ENCODE data around the gene AJM1.
"Not testable (repeated sequence)": the region's sequence is repeated elsewhere in the genome, so short reads cannot be mapped to it uniquely, and the experiment has no call there.

The AJM1 gene

DNA sequence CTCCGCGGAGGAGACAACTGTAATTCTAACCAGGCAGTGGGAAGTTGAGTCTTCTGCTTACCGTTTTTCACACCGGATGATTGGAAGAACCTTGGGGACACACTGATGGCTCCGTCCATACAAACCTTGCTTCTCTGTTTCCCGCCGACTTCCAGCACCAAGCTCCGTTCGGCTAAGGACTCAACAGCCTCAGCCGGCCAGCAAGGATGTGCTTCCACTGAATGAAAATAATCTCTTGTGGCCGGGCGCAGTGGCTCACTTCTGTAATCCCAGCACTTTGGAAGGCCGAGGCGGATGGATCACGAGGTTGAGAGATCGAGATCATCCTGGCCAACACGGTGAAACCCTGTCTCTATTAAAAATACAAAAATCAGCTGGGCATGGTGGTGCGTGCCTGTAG, 25.6 kb downstream of the AJM1 start:
- no peaks in the 10 kb centered on the region for H3K27me3 ChIP-seq (ENCODE audit: control insufficient read depth, insufficient read depth, low read length)
- H3K9me3 ChIP-seq (ENCODE audit: control insufficient read depth, insufficient read depth, low read length), result peaks cover 12% of the 10 kb centered on the region
- no peaks in the 10 kb centered on the region for H3K4me1 ChIP-seq (ENCODE audit: control insufficient read depth, insufficient read depth, low read length)
- H3K9ac ChIP-seq (ENCODE audit: low read depth, low read length), result no peak overlapping the region
- peaks cover 13% of the 10 kb centered on the region for H3K36me3 ChIP-seq (ENCODE audit: control insufficient read depth, insufficient read depth, low read length)
- no peak overlapping the region for H3K4me3 ChIP-seq (ENCODE audit: low read depth, low read length)

DNA sequence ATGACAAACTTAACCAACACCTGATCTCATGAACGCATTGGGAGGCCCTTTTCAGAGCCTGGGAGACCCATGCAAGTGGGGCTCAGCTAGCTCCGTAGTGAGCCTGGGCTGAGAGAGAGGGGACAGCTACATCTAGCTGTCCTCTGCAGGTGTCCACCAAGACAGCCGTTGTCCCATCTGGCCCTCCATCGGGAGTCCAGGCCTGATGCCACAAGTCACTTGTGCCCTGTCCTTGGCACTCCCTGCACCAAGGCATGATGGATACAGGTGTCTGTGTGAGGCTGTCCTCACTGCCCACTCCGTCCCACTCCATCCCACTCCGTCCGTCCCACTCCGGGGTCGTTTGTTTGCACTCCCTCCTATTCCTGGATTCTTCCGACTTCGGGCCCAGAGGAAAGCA, 26.4 kb downstream of the AJM1 start:
- Histone ChIP-seq H3K4me3 (ENCODE audit: low read depth, low read length) (no peak overlapping the region), H3K9ac (ENCODE audit: low read depth, low read length) (no peak overlapping the region), H3K27me3 (ENCODE audit: control insufficient read depth, insufficient read depth, low read length) (no peaks in the 10 kb centered on the region), H3K36me3 (ENCODE audit: control insufficient read depth, insufficient read depth, low read length) (peaks cover 6% of the 10 kb centered on the region), H3K4me1 (ENCODE audit: control insufficient read depth, insufficient read depth, low read length) (no peaks in the 10 kb centered on the region), H3K9me3 (ENCODE audit: control insufficient read depth, insufficient read depth, low read length) (peaks cover 12% of the 10 kb centered on the region)

DNA sequence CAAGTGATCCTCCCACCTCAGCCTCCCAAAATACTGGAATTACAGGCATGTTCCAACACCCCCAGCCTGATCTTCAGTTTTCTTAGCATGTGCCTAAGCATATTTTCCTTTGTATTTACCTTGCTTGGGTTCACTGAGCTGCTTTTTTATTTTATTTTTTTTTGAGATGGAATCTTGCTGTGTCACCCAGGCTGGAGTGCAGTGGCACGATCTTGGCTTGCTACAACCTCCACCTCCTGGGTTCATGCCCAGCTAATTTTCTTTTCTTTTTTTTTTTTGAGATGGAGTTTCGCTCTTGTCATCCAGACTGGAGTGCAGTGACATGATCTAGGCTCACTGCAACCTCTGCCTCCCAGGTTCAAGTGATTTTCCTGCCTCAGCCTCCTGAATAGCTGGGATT, 27.3 kb downstream of the AJM1 start:
- H3K4me3 ChIP-seq (ENCODE audit: low read depth, low read length); H3K9ac ChIP-seq (ENCODE audit: low read depth, low read length); H3K36me3 ChIP-seq (ENCODE audit: control insufficient read depth, insufficient read depth, low read length); H3K4me1 ChIP-seq (ENCODE audit: control insufficient read depth, insufficient read depth, low read length); H3K27me3 ChIP-seq (ENCODE audit: control insufficient read depth, insufficient read depth, low read length): not testable (repeated sequence)
- H3K9me3 ChIP-seq (ENCODE audit: control insufficient read depth, insufficient read depth, low read length), result peaks cover 12% of the 10 kb centered on the region

DNA sequence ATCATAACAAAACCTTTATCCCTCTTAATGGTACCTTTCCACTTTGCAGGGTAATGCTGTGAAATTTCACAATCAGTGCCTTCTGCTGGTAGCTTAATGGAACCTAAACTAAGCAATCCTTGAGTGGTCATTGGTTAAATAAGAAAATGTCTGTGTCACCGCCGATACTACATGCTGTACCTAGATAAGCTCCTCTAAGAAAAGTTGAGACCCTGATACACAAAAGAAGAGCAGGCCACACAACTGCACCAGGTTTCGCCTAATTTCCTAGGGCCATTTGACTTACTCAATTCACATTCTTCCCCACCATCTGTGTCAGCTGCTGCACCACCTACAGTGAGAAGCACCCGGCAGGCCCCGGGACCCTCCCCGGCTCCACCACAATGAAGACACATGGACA, 32.9 kb downstream of the AJM1 start:
- Histone ChIP-seq H3K27me3 (ENCODE audit: control insufficient read depth, insufficient read depth, low read length) (no peaks in the 10 kb centered on the region), H3K36me3 (ENCODE audit: control insufficient read depth, insufficient read depth, low read length) (no peaks in the 10 kb centered on the region), H3K9ac (ENCODE audit: low read depth, low read length) (no peak overlapping the region), H3K4me1 (ENCODE audit: control insufficient read depth, insufficient read depth, low read length) (no peaks in the 10 kb centered on the region), H3K4me3 (ENCODE audit: low read depth, low read length) (no peak overlapping the region), H3K9me3 (ENCODE audit: control insufficient read depth, insufficient read depth, low read length) (peaks cover 12% of the 10 kb centered on the region)

DNA sequence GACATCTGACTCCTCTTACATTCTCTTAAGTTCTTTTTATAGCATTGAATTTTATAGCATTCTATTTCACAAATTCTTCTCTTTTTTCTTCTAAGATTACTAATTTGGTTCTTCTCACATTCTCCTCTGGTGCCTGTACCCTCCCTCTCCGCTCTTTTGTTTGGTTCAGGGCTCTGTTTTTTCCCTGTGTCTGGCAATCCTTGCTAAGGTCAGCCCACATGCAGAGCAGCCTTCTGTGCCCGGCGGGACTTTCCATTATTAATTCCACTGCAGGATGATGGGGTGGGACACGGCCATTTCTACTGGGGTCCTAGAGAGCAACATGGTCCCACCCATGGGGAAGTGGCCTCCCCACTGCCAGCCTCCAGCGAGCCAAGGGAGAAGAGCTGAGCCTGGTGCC, 34.2 kb downstream of the AJM1 start:
- Histone ChIP-seq H3K27me3 (ENCODE audit: control insufficient read depth, insufficient read depth, low read length) (no peaks in the 10 kb centered on the region), H3K4me3 (ENCODE audit: low read depth, low read length) (no peak overlapping the region), H3K36me3 (ENCODE audit: control insufficient read depth, insufficient read depth, low read length) (no peaks in the 10 kb centered on the region), H3K4me1 (ENCODE audit: control insufficient read depth, insufficient read depth, low read length) (no peaks in the 10 kb centered on the region), H3K9me3 (ENCODE audit: control insufficient read depth, insufficient read depth, low read length) (peaks cover 7% of the 10 kb centered on the region), H3K9ac (ENCODE audit: low read depth, low read length) (no peak overlapping the region)

DNA sequence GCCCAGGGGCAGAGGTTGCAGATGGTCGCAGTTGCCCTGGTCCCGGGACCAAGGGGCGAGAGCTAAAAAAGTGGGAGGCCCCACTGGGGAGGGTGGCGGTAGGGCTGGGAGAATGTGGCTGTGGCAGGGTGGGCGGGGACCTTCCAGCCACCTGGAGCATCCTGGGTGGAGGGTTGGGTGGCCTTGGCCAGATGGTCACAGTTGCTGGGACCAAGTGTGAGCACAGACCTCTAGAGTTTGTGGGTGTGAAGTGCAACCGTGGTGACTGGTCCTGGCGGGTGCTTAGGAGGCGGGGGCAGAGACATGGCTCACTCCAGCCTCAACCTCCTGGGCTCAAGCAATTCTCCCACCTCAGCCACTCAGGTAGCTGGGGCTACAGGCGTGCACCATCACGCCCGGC, 38.4 kb downstream of the AJM1 start:
- H3K36me3 ChIP-seq (ENCODE audit: control insufficient read depth, insufficient read depth, low read length), result no peaks in the 10 kb centered on the region
- H3K9ac ChIP-seq (ENCODE audit: low read depth, low read length), result no peak overlapping the region
- no peaks in the 10 kb centered on the region for H3K9me3 ChIP-seq (ENCODE audit: control insufficient read depth, insufficient read depth, low read length)
- H3K27me3 ChIP-seq (ENCODE audit: control insufficient read depth, insufficient read depth, low read length), result no peaks in the 10 kb centered on the region
- H3K4me3 ChIP-seq (ENCODE audit: low read depth, low read length), result no peak overlapping the region
- H3K4me1 ChIP-seq (ENCODE audit: control insufficient read depth, insufficient read depth, low read length), result peaks cover 5% of the 10 kb centered on the region

DNA sequence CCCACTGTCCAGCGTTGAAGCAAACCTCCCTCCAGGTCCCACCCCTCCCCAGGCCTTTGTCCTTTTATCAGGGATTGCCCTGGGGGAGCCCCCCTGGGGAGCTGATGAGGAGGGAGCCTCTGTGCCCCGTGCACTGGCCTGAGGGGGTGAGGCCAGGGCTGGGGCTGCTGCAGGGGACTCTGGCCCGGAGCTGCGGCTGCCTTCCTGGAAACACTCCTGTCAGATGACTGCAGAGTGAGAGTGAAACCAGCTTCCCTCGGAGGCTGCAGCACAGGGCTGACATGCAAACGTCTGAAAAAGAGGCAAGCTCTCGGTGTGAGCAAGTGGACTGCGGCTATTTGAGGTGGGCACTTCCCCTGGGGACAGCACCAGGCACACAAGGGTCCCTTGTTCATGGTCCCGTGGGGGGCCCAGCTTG, 39.4 kb downstream of the AJM1 start:
- Histone ChIP-seq H3K9me3 (ENCODE audit: control insufficient read depth, insufficient read depth, low read length) (no peaks in the 10 kb centered on the region), H3K27me3 (ENCODE audit: control insufficient read depth, insufficient read depth, low read length) (no peaks in the 10 kb centered on the region), H3K36me3 (ENCODE audit: control insufficient read depth, insufficient read depth, low read length) (no peaks in the 10 kb centered on the region), H3K9ac (ENCODE audit: low read depth, low read length) (peak overlapping the region; percentile 24), H3K4me3 (ENCODE audit: low read depth, low read length) (no peak overlapping the region), H3K4me1 (ENCODE audit: control insufficient read depth, insufficient read depth, low read length) (peaks cover 5% of the 10 kb centered on the region)

DNA sequence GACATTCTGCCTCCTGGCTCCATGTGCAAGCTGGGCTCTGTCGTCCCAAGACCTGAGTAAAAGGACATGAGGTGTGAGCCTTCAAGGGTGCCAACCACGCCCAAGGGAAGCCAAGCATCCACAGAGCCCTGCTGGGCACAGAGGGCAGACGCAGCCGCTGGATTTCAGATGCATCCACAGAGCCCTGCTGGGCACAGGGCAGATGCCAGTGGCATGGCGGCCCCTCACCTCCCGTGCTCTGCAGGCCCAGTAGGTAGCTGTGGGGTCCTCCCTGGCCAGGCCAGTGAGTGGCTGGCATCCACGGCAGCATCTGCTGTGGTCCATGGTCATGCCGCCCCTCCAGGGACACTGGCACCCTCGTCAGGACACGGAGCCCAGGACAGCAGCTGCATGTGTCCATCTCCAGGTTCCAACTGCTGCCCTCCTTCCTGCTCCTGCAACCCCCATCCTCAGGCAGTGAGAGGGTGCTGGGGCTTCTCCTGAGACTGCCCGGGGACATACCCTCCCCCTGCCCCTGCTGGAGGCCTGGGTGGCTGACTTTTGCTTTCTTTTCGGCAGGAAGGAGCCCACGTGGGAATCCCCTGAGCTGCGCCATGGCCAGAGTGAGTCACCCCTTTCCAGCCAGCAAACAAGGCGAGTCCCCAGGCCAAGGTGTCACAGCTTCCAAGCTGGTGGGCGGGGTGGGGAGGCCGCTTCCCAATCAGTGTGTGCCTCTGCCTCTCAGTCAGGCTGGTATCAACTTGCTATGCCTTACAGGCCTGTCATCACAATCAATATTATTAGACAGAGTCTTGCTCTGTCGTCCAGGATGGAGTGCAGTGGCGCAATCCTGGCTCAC, 40.0 kb downstream of the AJM1 start:
- Histone ChIP-seq H3K4me1 (ENCODE audit: control insufficient read depth, insufficient read depth, low read length) (peaks cover 5% of the 10 kb centered on the region), H3K36me3 (ENCODE audit: control insufficient read depth, insufficient read depth, low read length) (no peaks in the 10 kb centered on the region), H3K9me3 (ENCODE audit: control insufficient read depth, insufficient read depth, low read length) (no peaks in the 10 kb centered on the region), H3K27me3 (ENCODE audit: control insufficient read depth, insufficient read depth, low read length) (no peaks in the 10 kb centered on the region), H3K4me3 (ENCODE audit: low read depth, low read length) (no peak overlapping the region), H3K9ac (ENCODE audit: low read depth, low read length) (peak overlapping the region; percentile 24)

DNA sequence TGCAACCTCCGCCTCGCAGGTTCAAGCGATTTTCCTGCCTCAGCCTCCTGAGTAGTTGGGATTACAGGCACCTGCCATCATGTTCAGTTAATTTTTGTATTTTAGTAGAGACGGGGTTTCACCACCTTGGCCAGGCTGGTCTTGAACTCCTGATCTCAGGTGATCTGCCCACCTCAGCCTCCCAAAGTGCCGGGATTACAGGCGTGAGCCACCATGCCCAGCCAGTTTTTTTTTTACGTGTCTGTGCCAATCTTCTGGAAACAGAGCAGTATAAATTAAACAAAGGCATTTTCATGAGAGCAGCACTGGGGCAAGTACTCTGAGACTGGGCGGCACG, 40.6 kb downstream of the AJM1 start:
- not testable (repeated sequence) for H3K36me3 ChIP-seq (ENCODE audit: control insufficient read depth, insufficient read depth, low read length); H3K9me3 ChIP-seq (ENCODE audit: control insufficient read depth, insufficient read depth, low read length); H3K4me3 ChIP-seq (ENCODE audit: low read depth, low read length); H3K27me3 ChIP-seq (ENCODE audit: control insufficient read depth, insufficient read depth, low read length); H3K4me1 ChIP-seq (ENCODE audit: control insufficient read depth, insufficient read depth, low read length); H3K9ac ChIP-seq (ENCODE audit: low read depth, low read length)

DNA sequence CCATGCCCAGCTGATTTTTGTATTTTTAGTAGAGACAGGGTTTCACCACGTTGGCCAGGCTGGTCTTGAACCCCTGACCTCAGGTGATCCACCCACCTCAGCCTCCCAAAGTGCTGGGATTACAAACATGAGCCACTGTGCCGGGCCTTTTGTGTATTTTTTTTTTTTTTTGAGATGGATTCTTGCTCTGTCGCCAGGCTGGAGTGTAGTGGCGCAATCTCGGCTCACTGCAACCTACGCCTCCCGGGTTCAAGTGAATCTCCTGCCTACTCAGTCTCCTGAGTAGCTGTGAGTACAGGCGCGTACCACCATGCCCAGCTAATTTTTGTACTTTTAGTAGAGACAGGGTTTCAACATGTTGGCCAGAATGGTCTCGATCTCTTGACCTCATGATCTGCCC, 41.4 kb downstream of the AJM1 start:
- H3K9me3 ChIP-seq (ENCODE audit: control insufficient read depth, insufficient read depth, low read length); H3K4me3 ChIP-seq (ENCODE audit: low read depth, low read length); H3K4me1 ChIP-seq (ENCODE audit: control insufficient read depth, insufficient read depth, low read length); H3K27me3 ChIP-seq (ENCODE audit: control insufficient read depth, insufficient read depth, low read length); H3K36me3 ChIP-seq (ENCODE audit: control insufficient read depth, insufficient read depth, low read length); H3K9ac ChIP-seq (ENCODE audit: low read depth, low read length): not testable (repeated sequence)

DNA sequence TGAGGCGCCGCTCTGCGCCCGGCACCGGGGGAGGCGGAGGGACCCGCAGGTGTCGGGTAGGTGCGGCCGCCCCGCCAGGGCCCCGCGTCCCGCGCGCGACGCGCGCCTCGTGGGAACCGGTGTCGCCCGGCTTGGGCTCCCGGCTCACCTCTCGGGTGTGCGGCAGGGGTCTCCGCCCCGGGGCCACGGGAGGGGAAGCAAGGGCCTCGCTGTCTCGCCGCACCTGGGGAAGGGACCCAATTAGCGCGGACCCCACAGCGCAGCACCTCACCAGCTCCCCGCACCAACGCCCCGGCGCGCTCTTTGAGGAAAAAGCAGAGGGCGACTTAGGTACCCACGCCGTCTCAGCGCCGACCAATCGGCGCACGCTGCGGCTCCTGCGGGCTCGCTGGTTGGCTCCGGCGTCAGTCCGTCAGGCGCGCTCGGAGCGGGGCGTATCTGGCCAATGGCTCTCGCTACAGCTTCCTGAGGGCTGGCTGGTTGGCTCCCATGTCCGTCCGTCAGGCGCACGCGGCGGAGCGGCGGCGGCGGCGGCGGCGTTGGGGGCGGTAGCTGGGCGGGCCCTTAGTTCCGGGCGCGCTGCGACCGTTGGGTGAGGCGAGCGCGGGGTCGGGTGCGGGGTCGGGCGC, 43.8 kb downstream of the AJM1 start, which contains the start of gene TRAF2:
Gene TRAF2 (plus strand): TSS at position 567 of the 629 bp plus-strand sequence. CDS start 12,225 bp downstream, outside the sequence.
- Histone ChIP-seq H3K36me3 (ENCODE audit: control insufficient read depth, insufficient read depth, low read length) (peaks cover 9% of the 10 kb centered on the region), H3K9me3 (ENCODE audit: control insufficient read depth, insufficient read depth, low read length) (no peaks in the 10 kb centered on the region), H3K27me3 (ENCODE audit: control insufficient read depth, insufficient read depth, low read length) (no peaks in the 10 kb centered on the region), H3K4me1 (ENCODE audit: control insufficient read depth, insufficient read depth, low read length) (peaks cover 5% of the 10 kb centered on the region), H3K4me3 (ENCODE audit: low read depth, low read length) (peak within 1 kb of the TSS; percentile 71), H3K9ac (ENCODE audit: low read depth, low read length) (peak within 1 kb of the TSS; percentile 83)

All from iPS-15b (cell line).